ENCODE results near the gene NOP9.
A peak's percentile ranks its signal among the peaks of the same experiment; 100 is the strongest.

The NOP9 gene

GRCh38 chr14:24310646-24311604 lies 11.3 kb downstream of the NOP9 start, which contains the start of gene LTB4R:
Gene LTB4R, plus strand, starts transcription at chr14:24311502. Its CDS starts 4,150 bp downstream, at chr14:24315652.
- peak; percentile 89 for DNase-seq

GRCh38 chr14:24311837-24312615 lies 12.4 kb downstream of the NOP9 start:
- no peak for DNase-seq

GRCh38 chr14:24312736-24313507 lies 13.3 kb downstream of the NOP9 start:
- DNase-seq = peak; percentile 70

- DNase-seq = no peak
Measured at GRCh38 chr14:24313913-24314312, 14.3 kb downstream of the NOP9 start.

GRCh38 chr14:24314377-24315193 lies 14.9 kb downstream of the NOP9 start:
- no peak for DNase-seq

GRCh38 chr14:24315243-24315806 lies 15.7 kb downstream of the NOP9 start:
- DNase-seq = no peak

GRCh38 chr14:24315807-24316596 lies 16.4 kb downstream of the NOP9 start:
- DNase-seq = no peak

- no peak for DNase-seq
Measured at GRCh38 chr14:24316597-24316950, 16.9 kb downstream of the NOP9 start.

- no peak for DNase-seq
Measured at GRCh38 chr14:24317141-24317928, 17.7 kb downstream of the NOP9 start.

- DNase-seq = no peak
Measured at GRCh38 chr14:24321212-24321975, 21.7 kb downstream of the NOP9 start.

GRCh38 chr14:24322672-24323071 lies 23.0 kb downstream of the NOP9 start:
- no peak for DNase-seq

GRCh38 chr14:24323341-24323740 lies 23.7 kb downstream of the NOP9 start:
- no peak for DNase-seq

- no peak for DNase-seq
Measured at GRCh38 chr14:24324024-24324423, 24.4 kb downstream of the NOP9 start.

- no peak for DNase-seq
Measured at GRCh38 chr14:24325041-24325530, 25.4 kb downstream of the NOP9 start.

- no peak for DNase-seq
Measured at GRCh38 chr14:24325963-24326362, 26.3 kb downstream of the NOP9 start.

- no peak for DNase-seq
Measured at GRCh38 chr14:24327303-24327702, 27.7 kb downstream of the NOP9 start.

- DNase-seq = peak; percentile 69
Measured at GRCh38 chr14:24327914-24328313, 28.3 kb downstream of the NOP9 start.

- DNase-seq = no peak
Measured at GRCh38 chr14:24329073-24329663, 29.5 kb downstream of the NOP9 start.

GRCh38 chr14:24329736-24330135 lies 30.1 kb downstream of the NOP9 start:
- peak; percentile 80 for DNase-seq

All from activated effector memory CD4-positive, alpha-beta T cell treated with anti-CD3 and anti-CD28 coated beads, Interleukin-2, amount 50 U/mL, for 16 hours (primary cell).